HCT116 (cell line): ENCODE results near the gene PRICKLE1. TPM values are rescaled to one million over a fixed set of nuclear protein-coding genes. Genes with fewer than 3 reads are reported as not detected.

Experiments
- ATAC-seq: fragments of 200-7000 bp; cut with Tn5 transposase; 2 replicates; pipeline ENCODE4 v1.9.1; 2020; ENCODE audit warnings: mild to moderate bottlenecking, moderate library complexity
- BruUV-seq: library from RNA; stranded (reverse); fragments of 400-500 nt; replicated peaks from 2 replicates; lab custom pipeline; 2021; lab: Mats Ljungman, UMichigan
- CTCF ChIA-PET: fragments of 300-600 bp; sonication (Branson Sonifier 250); formaldehyde crosslinking; loops from one replicate; lab custom pipeline; 2021; ENCODE audit warnings: antibody characterized with exemption; lab: Charles Lee
- POLR2A ChIA-PET: fragments of 300-600, 350-600 bp; sonication (Branson Sonifier 250); formaldehyde crosslinking; loops from one replicate; lab custom pipeline; 2021; ENCODE audit warnings: antibody characterized with exemption; lab: Charles Lee
- RAD21 ChIA-PET, 2 experiments: fragments of 300-600 bp; sonication (Branson Sonifier 250); formaldehyde crosslinking; loops; one replicate each; lab custom pipeline; 2023; ENCODE audit warnings: low total read pairs in 2 of 2; ENCODE audit not compliant: uncharacterized antibody in 2 of 2, unreplicated experiment in 2 of 2, low non-redundant PET in 1 of 2; lab: Charles Lee
- DNase-seq: peaks from one replicate; pipeline ENCODE4 v3.0.0-alpha.2; 2010; ENCODE audit warnings: low read depth, low spot score
- H2AFZ ChIP-seq: fragments of 200-600 bp; shearing (Covaris generic), sonication (generic); 2 replicates; pipeline ENCODE4 v1.6.1; 2017; ENCODE audit warnings: low read depth, mixed run types, mixed read lengths, antibody characterized with exemption, low read length; ENCODE audit not compliant: poor library complexity, severe bottlenecking
- H3K27ac ChIP-seq: 2 replicates; pipeline ENCODE4 v1.5.1; 2012; ENCODE audit warnings: low read depth, low read length
- H3K27me3 ChIP-seq: fragments of 200-600 bp; sonication (generic); 2 replicates; pipeline ENCODE4 v1.6.1; 2016; ENCODE audit warnings: mixed run types, low read length, mixed read lengths; ENCODE audit not compliant: insufficient read depth
- H3K36me3 ChIP-seq, 2 experiments: fragments of 200-500 bp in 1 of 2; fragments of 200-600 bp in 1 of 2; sonication (Bioruptor generic) in 1 of 2; sonication (generic) in 1 of 2; 2 replicates each; pipeline versions ENCODE4 v1.5.1 to v1.6.1; 2014 to 2016; ENCODE audit warnings: low read length in 2 of 2, inconsistent platforms in 1 of 2, mixed read lengths in 1 of 2, mixed run types in 1 of 2; ENCODE audit not compliant: insufficient read depth in 2 of 2, control insufficient read depth in 1 of 2
- H3K4me1 ChIP-seq, 2 experiments: fragments of 200-600 bp in 1 of 2; sonication (generic) in 1 of 2; 2 replicates each; pipeline versions ENCODE4 v1.5.1 to v1.6.1; 2012 to 2017; ENCODE audit warnings: low read length in 2 of 2, inconsistent platforms in 1 of 2, mild to moderate bottlenecking in 1 of 2, mixed read lengths in 1 of 2, mixed run types in 1 of 2, moderate library complexity in 1 of 2; ENCODE audit not compliant: insufficient read depth in 2 of 2, control insufficient read depth in 1 of 2
- H3K4me2 ChIP-seq: fragments of 200-600 bp; sonication (generic); 2 replicates; pipeline ENCODE4 v1.6.1; 2017; ENCODE audit warnings: mixed run types, low read length, mixed read lengths
- H3K4me3 ChIP-seq, 2 experiments: fragments of 200-600 bp in 1 of 2; sonication (generic) in 1 of 2; replicated peaks in 1 of 2; 2 replicates each; pipeline ENCODE4 v1.5.1; 2011 to 2016; ENCODE audit warnings: low read length in 2 of 2, control low read depth in 1 of 2, low read depth in 1 of 2, mild to moderate bottlenecking in 1 of 2, mixed read lengths in 1 of 2, mixed run types in 1 of 2
- H3K79me2 ChIP-seq: fragments of 200-600 bp; sonication (generic); 2 replicates; pipeline ENCODE4 v1.6.1; 2017; ENCODE audit warnings: mild to moderate bottlenecking, mixed run types, low read length, moderate library complexity, mixed read lengths; ENCODE audit not compliant: insufficient read depth
- H3K9ac ChIP-seq: fragments of 200-600 bp; sonication (generic); 2 replicates; pipeline ENCODE4 v1.6.1; 2016; ENCODE audit warnings: low read length, mixed read lengths
- H3K9me2 ChIP-seq: fragments of 200-600 bp; sonication (generic), shearing (Covaris generic); 2 replicates; pipeline ENCODE4 v1.6.1; 2017; ENCODE audit warnings: mixed run types, mild to moderate bottlenecking, moderate library complexity; ENCODE audit not compliant: insufficient read depth
- H3K9me3 ChIP-seq, 2 experiments: fragments of 200-500 bp in 1 of 2; fragments of 200-600 bp in 1 of 2; sonication (Bioruptor generic) in 1 of 2; sonication (generic) in 1 of 2; 2 replicates each; pipeline ENCODE4 v1.6.1; 2014 to 2017; ENCODE audit warnings: low read length in 2 of 2, mixed read lengths in 2 of 2, inconsistent platforms in 1 of 2, low read depth in 1 of 2, mild to moderate bottlenecking in 1 of 2, mixed run types in 1 of 2, moderate library complexity in 1 of 2; ENCODE audit not compliant: control insufficient read depth in 1 of 2, insufficient read depth in 1 of 2
- H4K20me1 ChIP-seq: fragments of 200-600 bp; sonication (generic), shearing (Covaris generic); 2 replicates; pipeline ENCODE4 v1.6.1; 2017; ENCODE audit warnings: mixed run types, mild to moderate bottlenecking, moderate library complexity; ENCODE audit not compliant: insufficient read depth
- EGR1 ChIP-seq: IDR thresholded peaks from 2 replicates; pipeline ENCODE4 v1.6.1; 2012; ENCODE audit warnings: low read depth
- EZH2 ChIP-seq: fragments of 200-600 bp; sonication (generic); IDR thresholded peaks from 2 replicates; pipeline ENCODE4 v1.6.1; 2017; ENCODE audit warnings: antibody characterized with exemption, mixed run types
- JUND ChIP-seq: IDR thresholded peaks from 2 replicates; pipeline ENCODE4 v1.6.1; 2012
- SIN3A ChIP-seq: IDR thresholded peaks from 2 replicates; pipeline ENCODE4 v1.6.1; 2012; ENCODE audit warnings: low read depth
- SP1 ChIP-seq: IDR thresholded peaks from 2 replicates; pipeline ENCODE4 v1.6.1; 2012; ENCODE audit warnings: low read depth
- TCF7L2 ChIP-seq: IDR thresholded peaks from 2 replicates; pipeline ENCODE4 v1.7.0; 2011; ENCODE audit warnings: borderline replicate concordance, inconsistent platforms; ENCODE audit not compliant: insufficient read depth, insufficient read length; ENCODE audit errors: extremely low read depth
- intact Hi-C: fragments of 100-400 bp; cut with micrococcal nuclease; formaldehyde crosslinking; loops from 2 replicates; pipeline ENCODE4 v1.10.0; 2022
- total RNA-seq: library from RNA; stranded (reverse); gene quantifications from one replicate; pipeline ENCODE4 v1.2.1, GENCODE V29; 2021; ENCODE audit not compliant: unreplicated experiment
- TF ChIP-seq, protein P1 (sequence below): IDR thresholded peaks from 2 replicates; pipeline ENCODE4 v1.6.1; 2012; ENCODE audit warnings: low read depth
- TF ChIP-seq, protein P2 (sequence below): IDR thresholded peaks from 2 replicates; pipeline ENCODE4 v1.6.1; 2011; ENCODE audit warnings: mild to moderate bottlenecking, low read length, moderate library complexity; ENCODE audit not compliant: insufficient replicate concordance; ENCODE audit errors: extremely low read depth

The PRICKLE1 gene
- total RNA-seq, 1 experiment from 2014 or later, result 1.3 TPM

DNA sequence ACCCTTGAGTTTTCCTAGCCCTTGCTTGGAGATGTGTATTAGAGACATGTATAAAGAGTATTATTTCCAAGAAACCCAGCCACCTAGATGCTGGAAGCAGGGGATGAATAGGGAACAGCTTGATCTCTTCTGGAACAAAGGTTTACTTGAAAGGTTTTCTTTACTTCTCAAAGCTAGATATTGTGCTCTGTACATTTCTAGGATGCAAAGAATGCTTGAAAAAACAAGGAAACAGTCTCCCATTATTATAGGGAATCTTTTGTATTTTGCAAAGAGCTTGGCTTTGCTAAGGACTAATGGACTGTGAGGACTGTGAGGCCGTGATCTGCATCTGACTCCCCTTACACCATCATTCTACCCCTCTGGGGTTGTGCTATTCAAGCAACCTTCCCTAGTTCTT, 77.9 kb downstream of the PRICKLE1 start:
- BruUV-seq, result no TSS peak
- no peaks in the 10 kb centered on the region for H3K9me2 ChIP-seq
- H3K4me2 ChIP-seq, result no peak overlapping the region
- no peak overlapping the region for H3K27ac ChIP-seq
- intact Hi-C loops, result no loop called here
- no peaks in the 10 kb centered on the region for H3K79me2 ChIP-seq
- H3K4me1 ChIP-seq, result no peaks in the 10 kb centered on the region
- H2AFZ ChIP-seq, result no peak overlapping the region
- ATAC-seq, result no peak
- no peak overlapping the region for H3K9ac ChIP-seq
- no peaks in the 10 kb centered on the region for H3K9me3 ChIP-seq
- H4K20me1 ChIP-seq, result no peaks in the 10 kb centered on the region
- ChIA-PET POLR2A (no interaction called here), CTCF (no interaction called here), RAD21 (no interaction called here)
- H3K36me3 ChIP-seq, result no peaks in the 10 kb centered on the region
- no peaks in the 10 kb centered on the region for H3K27me3 ChIP-seq
- TF ChIP-seq JUND, result no peak
- no peak for TF ChIP-seq EGR1
- TF ChIP-seq SIN3A, result no peak
- no peak for TF ChIP-seq TCF7L2
- TF ChIP-seq SP1, result no peak
- TF ChIP-seq, protein P1, sequence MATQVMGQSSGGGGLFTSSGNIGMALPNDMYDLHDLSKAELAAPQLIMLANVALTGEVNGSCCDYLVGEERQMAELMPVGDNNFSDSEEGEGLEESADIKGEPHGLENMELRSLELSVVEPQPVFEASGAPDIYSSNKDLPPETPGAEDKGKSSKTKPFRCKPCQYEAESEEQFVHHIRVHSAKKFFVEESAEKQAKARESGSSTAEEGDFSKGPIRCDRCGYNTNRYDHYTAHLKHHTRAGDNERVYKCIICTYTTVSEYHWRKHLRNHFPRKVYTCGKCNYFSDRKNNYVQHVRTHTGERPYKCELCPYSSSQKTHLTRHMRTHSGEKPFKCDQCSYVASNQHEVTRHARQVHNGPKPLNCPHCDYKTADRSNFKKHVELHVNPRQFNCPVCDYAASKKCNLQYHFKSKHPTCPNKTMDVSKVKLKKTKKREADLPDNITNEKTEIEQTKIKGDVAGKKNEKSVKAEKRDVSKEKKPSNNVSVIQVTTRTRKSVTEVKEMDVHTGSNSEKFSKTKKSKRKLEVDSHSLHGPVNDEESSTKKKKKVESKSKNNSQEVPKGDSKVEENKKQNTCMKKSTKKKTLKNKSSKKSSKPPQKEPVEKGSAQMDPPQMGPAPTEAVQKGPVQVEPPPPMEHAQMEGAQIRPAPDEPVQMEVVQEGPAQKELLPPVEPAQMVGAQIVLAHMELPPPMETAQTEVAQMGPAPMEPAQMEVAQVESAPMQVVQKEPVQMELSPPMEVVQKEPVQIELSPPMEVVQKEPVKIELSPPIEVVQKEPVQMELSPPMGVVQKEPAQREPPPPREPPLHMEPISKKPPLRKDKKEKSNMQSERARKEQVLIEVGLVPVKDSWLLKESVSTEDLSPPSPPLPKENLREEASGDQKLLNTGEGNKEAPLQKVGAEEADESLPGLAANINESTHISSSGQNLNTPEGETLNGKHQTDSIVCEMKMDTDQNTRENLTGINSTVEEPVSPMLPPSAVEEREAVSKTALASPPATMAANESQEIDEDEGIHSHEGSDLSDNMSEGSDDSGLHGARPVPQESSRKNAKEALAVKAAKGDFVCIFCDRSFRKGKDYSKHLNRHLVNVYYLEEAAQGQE, result no peak
- TF ChIP-seq EZH2, result no peak
- TF ChIP-seq, protein P2, sequence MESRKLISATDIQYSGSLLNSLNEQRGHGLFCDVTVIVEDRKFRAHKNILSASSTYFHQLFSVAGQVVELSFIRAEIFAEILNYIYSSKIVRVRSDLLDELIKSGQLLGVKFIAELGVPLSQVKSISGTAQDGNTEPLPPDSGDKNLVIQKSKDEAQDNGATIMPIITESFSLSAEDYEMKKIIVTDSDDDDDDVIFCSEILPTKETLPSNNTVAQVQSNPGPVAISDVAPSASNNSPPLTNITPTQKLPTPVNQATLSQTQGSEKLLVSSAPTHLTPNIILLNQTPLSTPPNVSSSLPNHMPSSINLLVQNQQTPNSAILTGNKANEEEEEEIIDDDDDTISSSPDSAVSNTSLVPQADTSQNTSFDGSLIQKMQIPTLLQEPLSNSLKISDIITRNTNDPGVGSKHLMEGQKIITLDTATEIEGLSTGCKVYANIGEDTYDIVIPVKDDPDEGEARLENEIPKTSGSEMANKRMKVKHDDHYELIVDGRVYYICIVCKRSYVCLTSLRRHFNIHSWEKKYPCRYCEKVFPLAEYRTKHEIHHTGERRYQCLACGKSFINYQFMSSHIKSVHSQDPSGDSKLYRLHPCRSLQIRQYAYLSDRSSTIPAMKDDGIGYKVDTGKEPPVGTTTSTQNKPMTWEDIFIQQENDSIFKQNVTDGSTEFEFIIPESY, result no peak
- no peak overlapping the region for H3K4me3 ChIP-seq
- DNase-seq, result no peak
